Muscle of back (tissue), 11 donors: ENCODE data around the gene TBX6. TPM values are rescaled to one million over a fixed set of nuclear protein-coding genes. Genes with fewer than 3 reads are reported as not detected.

ENCODE experiments used
- DNase-seq, 3 donors: peaks; one replicate each; pipeline versions ENCODE4 v3.0.0 to v3.0.0-alpha.2; 2013
- polyA plus RNA-seq, 10 donors: library from polyadenylated mRNA; unstranded; fragments of 120-200 nt; gene quantifications; one replicate each; pipeline ENCODE4 v1.2.1, GENCODE V29; 2013; ENCODE audit not compliant: insufficient read length in 10 of 10

Gene TBX6
- polyA plus RNA-seq, 10 donors: 0.32 to 0.82 (median 0.56) TPM

GRCh38 chr16:30087181-30087898 is 4.4 kb downstream of the TBX6 start:
- DNase-seq: no peak

GRCh38 chr16:30086291-30087140 is 5.2 kb downstream of the TBX6 start:
- no peak for DNase-seq

- no peak for DNase-seq
Observed at GRCh38 chr16:30085820-30086219, 5.9 kb downstream of the TBX6 start.

GRCh38 chr16:30085247-30085646 is 6.5 kb downstream of the TBX6 start:
- DNase-seq: no peak

- no peak for DNase-seq
Observed at GRCh38 chr16:30084816-30085159, 6.9 kb downstream of the TBX6 start.

- no peak for DNase-seq
Observed at GRCh38 chr16:30084096-30084815, 7.5 kb downstream of the TBX6 start.

GRCh38 chr16:30083216-30084055 is 8.3 kb downstream of the TBX6 start:
- DNase-seq: no peak

GRCh38 chr16:30082545-30083090 is 9.1 kb downstream of the TBX6 start:
- DNase-seq: no peak

- DNase-seq: no peak
Observed at GRCh38 chr16:30079480-30079879, 12.2 kb downstream of the TBX6 start.

- DNase-seq: no peak
Observed at GRCh38 chr16:30078744-30079143, 13.0 kb downstream of the TBX6 start.

- DNase-seq: no peak
Observed at GRCh38 chr16:30077656-30078055, 14.1 kb downstream of the TBX6 start.

- DNase-seq: no peak
Observed at GRCh38 chr16:30076276-30076791, 15.4 kb downstream of the TBX6 start.

GRCh38 chr16:30075503-30076275 is 16.0 kb downstream of the TBX6 start, which contains the start of gene PPP4C:
TSS of gene PPP4C (plus strand) at chr16:30075994. CDS start at chr16:30076378, 384 bp downstream.
- peak; percentile 88 to 96 (median 93) for DNase-seq

- no peak for DNase-seq
Observed at GRCh38 chr16:30070490-30070889, 21.2 kb downstream of the TBX6 start.

- DNase-seq: peak in 1 of 3 donors; percentile 25
Observed at GRCh38 chr16:30069611-30070462, 21.9 kb downstream of the TBX6 start.

- no peak for DNase-seq
Observed at GRCh38 chr16:30068750-30069610, 22.7 kb downstream of the TBX6 start.

GRCh38 chr16:30068333-30068732 is 23.4 kb downstream of the TBX6 start:
- no peak for DNase-seq

GRCh38 chr16:30067584-30067916 is 24.2 kb downstream of the TBX6 start:
- DNase-seq: no peak
